Measurements from ENCODE around the gene TBL1XR1.
"Not testable (repeated sequence)": the region's sequence is repeated elsewhere in the genome, so short reads cannot be mapped to it uniquely, and the experiment has no call there.

Gene TBL1XR1

DNA sequence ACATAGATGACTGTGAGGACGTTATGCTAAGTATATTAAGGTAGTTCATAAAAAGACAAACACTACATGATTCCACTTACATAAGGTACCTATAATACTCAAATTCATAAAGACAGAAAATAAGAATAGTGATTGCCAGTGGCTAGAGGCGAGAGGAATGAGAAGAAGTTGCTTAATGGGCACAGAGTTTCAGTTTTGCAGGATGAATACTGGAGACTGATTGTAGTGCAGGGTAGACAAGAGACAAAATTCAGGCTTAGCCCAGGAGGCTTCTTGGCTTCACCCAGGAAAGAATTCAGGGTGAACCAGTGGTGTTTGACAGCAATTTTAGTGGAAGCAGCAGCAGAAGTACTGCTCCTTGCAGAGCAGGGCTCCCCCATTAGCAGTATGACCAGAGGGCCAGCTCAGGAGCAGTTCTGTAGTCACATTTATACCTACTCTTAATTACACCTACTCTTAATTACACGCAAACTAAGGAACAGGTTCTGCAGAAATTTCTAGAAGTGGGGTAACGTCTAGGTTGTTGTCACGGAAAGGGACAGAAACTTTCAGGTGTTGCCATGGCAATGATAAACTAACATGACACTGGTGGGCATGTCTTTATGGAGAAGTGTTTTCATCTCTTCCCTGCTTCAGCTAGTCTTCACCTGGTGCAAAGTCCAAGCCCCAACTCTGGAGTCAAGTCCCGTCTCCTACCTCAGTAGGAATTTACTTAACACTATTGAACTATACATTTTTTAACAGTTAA, 55.2 kb downstream of the TBL1XR1 start:
- DNase-seq (ENCODE audit: low read depth in 3 of 3): no peak

DNA sequence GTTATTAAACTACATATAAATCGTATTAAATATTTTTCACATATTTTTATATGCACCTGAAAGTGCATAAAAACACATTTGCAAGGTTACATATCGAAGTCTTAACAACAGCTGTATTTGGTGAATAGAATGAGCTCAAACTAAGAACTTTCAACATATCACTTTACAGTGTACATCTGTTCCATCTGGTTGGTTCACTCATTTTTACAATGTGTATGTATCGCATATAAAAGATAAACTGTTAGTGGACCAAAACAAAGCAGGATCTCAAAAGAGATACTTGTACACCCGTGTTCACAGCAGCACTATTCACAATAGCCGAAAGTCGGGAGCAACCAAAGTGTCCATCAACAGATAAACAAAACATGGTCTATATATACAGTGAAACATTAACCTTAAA, 55.8 kb downstream of the TBL1XR1 start:
- no peak for DNase-seq (ENCODE audit: low read depth in 3 of 3)

- not testable (repeated sequence) for DNase-seq (ENCODE audit: low read depth in 3 of 3)
Measured at GRCh38 chr3:177139220-177139619, 58.1 kb downstream of the TBL1XR1 start.

DNA sequence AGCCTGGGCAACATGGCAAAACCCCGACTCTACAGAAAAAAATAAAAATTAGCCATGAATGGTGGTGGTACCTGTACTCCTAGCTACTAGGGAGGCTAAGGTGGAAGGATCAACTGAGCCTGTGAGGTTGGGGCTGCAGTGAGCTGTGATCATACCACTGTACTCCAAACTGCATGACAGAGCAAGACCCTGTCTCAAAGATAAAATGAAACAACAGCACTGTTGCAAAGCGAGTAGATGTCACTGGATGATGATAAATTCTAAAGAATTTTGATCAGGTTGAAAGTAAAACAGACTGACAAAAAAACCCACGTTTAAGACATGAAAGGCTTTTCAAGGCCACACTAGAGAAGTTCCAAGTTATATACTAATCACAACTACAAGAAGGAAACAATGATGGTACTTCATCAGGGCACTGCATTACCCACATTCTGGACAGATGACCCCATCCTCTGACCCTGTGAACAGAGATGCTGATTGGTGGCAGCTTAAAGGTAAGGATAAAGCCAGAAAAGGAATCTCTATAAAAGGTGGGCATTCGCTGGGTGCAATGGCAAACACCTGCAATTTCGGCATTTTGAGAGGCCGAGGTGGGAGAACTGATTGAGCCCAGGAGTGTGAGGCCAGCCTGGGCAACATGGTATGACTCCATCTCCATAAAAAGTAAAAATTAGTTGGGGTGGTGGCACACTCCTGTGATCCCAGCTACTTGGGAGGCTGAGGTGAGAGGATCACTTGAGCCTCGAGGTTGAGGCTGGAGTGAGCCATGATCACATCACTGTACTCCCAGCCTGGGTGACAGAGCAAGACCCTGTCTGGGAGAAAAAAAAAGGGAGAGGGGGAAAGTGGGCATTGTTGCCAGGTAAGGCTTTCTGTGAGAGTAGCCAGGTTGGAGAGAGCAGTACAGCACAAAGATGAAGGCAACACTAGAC, 59.2 kb downstream of the TBL1XR1 start:
- DNase-seq (ENCODE audit: low read depth in 3 of 3): no peak

- no peak for DNase-seq (ENCODE audit: low read depth in 3 of 3)
Measured at GRCh38 chr3:177136741-177137140, 60.5 kb downstream of the TBL1XR1 start.

GRCh38 chr3:177135841-177136492, 61.3 kb downstream of the TBL1XR1 start:
- no peak for DNase-seq (ENCODE audit: low read depth in 3 of 3)

DNA sequence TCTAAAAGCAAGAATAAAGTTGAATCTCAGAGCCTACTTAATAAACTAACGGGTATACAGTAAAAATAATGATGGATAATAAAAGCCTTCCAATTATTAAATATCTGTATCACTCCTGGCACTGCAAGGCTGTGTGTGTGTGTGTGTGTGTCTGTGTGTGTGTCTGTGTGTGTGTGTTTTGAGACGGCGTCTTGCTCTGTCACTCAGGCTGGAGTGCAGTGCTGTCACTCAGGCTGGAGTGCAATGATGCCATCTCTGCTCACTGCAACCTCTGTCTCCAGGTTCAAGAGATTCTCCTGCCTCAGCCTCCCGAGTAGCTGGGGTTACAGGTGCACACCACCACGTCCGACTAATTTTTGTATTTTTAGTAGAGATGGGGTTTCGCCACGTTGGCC, 62.5 kb downstream of the TBL1XR1 start:
- DNase-seq (ENCODE audit: low read depth in 3 of 3): no peak

DNA sequence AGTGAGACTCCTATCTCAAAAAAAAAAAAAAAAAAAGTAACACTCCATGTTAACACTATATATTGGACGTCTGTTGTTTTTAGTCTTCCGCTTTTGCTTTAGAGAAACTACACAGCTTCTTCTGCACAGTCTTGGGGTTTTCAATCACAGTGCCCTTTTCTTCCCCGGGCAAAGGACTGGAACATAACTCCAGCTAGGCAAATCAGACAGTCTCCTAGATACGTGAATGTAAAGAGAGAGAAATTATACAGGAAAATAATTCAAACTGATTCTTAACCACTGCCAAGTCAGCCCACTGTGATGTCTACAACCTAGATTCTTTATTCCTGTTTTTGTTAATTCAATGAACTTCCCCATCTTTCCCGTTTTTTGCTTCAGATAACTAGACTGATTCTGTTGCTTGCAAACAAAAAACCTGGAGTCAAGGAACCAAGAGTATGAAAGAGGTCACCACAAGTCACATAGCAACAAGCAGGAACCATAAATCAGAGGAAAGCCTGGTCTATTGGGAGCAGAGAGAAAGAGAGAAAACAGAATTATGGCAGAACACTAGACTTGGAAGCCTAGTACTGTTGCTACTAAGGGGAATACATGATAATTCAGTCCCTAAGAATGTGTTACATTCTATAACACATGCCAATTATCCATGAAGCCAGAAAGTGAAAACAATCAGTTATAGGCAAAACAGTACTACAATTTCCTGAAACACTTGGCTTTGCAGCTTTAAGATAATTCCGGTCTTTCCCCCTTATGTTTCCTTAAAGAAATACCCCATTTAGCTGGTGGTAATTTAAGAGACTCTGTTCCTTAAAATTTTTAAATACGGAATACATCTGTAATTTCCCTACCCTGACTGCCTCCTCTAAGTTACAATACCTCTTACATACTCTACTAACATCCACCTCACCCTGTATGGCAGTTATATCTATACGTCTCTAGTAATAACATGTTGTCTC, 63.1 kb downstream of the TBL1XR1 start:
- no peak for DNase-seq (ENCODE audit: low read depth in 3 of 3)

DNA sequence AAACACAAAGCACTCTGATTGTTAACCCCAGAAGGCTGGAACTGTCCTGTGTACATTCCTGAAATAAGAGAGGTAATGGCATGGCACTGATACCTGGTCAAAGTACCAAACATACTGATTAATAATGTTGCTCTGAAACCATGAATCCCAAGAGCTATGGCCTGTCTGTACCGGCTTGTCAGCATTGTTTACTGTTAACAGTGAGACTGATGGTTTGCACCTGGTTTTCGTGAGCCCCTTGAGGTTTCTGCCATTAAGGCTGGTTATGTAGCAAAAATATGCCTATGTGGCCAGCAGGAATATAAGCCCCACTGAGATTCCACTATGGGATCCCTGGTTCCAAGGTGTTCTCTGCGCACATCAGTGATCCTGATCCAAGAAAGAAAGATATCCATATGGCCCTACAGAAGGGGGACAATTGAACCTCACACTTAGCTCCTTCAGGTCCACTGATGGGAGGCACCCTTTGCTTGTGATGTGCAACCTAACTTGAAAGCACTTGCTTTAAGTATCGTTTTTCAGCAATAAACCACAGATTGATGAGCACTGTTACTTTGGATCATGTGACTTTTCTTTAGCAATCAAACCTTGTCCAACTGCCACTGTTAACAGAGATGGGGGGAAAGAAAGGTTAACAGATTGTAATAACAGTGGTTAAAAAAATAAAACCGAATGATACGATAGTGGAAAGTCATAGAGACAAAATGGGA, 65.2 kb downstream of the TBL1XR1 start:
- no peak for DNase-seq (ENCODE audit: low read depth in 3 of 3)

- DNase-seq (ENCODE audit: low read depth in 3 of 3): no peak
Measured at GRCh38 chr3:177127008-177127407, 70.3 kb downstream of the TBL1XR1 start.

GRCh38 chr3:177126015-177126773, 71.1 kb downstream of the TBL1XR1 start:
- DNase-seq (ENCODE audit: low read depth in 3 of 3): no peak

GRCh38 chr3:177124882-177125281, 72.4 kb downstream of the TBL1XR1 start:
- no peak for DNase-seq (ENCODE audit: low read depth in 3 of 3)

- DNase-seq (ENCODE audit: low read depth in 3 of 3): no peak
Measured at GRCh38 chr3:177123822-177124221, 73.5 kb downstream of the TBL1XR1 start.

DNA sequence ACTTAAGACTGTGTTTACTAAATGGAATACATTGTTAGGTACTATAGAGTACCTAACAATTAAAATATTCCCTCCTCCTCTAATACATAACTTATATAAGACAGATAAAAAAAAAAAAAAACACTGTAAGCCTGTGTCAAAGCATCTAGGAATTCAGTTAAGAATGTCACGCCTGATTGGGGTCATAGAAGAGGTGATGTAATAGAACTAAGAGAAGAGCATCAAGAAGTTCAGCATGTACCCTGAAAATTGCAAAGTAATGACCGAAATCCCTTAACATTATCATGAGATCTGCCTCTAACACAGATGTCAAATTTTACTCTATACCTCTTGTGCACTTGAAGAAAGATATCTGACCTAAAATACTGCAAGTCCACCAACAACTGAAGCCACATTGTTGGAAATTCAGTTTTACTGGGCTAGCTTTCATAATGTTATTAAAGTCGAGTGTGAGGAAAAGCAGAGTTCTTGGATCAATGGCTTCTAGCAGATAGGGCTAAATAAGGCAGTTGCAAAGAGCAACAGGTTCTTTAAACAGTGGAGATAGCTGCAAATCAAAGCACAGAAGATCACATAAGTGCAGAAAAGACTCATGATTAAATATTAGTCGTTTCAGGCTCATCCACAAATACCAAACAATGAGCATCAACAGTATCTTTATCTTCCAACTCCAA, 75.0 kb downstream of the TBL1XR1 start:
- no peak for DNase-seq (ENCODE audit: low read depth in 3 of 3)

DNA sequence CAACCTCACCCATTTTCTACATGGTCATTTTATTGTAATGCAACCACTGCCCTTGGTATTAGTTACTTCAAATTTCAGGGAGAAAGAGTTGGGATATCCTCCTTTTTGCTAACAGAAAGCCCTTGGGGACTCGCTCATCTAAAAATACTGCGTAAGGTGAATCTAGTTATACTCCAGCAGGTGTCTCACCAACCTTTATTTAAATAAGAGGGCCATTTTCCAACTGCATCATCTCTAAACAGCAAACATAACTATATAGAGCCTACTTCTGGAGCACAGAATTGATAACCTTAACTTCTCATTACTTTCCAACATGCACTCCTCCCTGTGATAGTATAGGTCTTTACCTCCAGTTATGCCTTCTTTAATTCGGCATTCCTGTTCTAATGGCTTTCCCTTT, 77.5 kb downstream of the TBL1XR1 start:
- no peak for DNase-seq (ENCODE audit: low read depth in 3 of 3)

GRCh38 chr3:177114253-177114652, 83.0 kb downstream of the TBL1XR1 start:
- no peak for DNase-seq (ENCODE audit: low read depth in 3 of 3)

GRCh38 chr3:177111541-177111949, 85.7 kb downstream of the TBL1XR1 start:
- DNase-seq (ENCODE audit: low read depth in 3 of 3): no peak

DNA sequence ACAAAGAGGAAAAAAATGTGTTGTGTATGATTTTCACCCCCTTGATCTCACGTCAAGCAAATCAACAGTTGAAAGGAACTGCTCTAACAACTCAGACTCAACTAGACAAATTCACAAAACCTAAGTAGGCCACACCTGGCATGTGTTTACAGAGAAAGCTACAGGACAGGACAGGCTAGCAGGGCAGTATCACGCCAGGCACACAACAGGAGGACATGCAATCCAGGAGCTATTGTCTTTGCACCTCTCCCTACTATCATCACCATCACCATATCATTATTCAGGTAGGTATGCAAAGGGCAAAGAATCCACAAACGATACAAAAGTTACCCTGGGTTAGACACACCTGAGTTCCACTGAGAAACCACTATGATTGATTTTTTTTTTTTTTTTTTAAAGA, 86.4 kb downstream of the TBL1XR1 start:
- no peak for DNase-seq (ENCODE audit: low read depth in 3 of 3)

- no peak for DNase-seq (ENCODE audit: low read depth in 3 of 3)
Measured at GRCh38 chr3:177110386-177110785, 86.9 kb downstream of the TBL1XR1 start.
